Duodenal mucosa (tissue), 2 donors: Measurements from ENCODE around the gene MAD2L1BP.
"Not testable (repeated sequence)": the region's sequence is repeated elsewhere in the genome, so short reads cannot be mapped to it uniquely, and the experiment has no call there.

Experiments
- H3K27ac ChIP-seq: one replicate; pipeline ENCODE4 v1.7.0; 2013; ENCODE audit warnings: low read depth, low read length
- H3K27me3 ChIP-seq, 2 donors: one replicate each; pipeline ENCODE4 v1.7.0; 2013; ENCODE audit warnings: low read length in 2 of 2, control low read depth in 1 of 2; ENCODE audit not compliant: insufficient read depth in 2 of 2, control insufficient read depth in 1 of 2
- H3K36me3 ChIP-seq, 2 donors: one replicate each; pipeline ENCODE4 v1.7.0; 2013; ENCODE audit warnings: low read length in 2 of 2, control low read depth in 1 of 2; ENCODE audit not compliant: insufficient read depth in 2 of 2, control insufficient read depth in 1 of 2
- H3K4me1 ChIP-seq, 2 donors: one replicate each; pipeline ENCODE4 v1.7.0; 2013; ENCODE audit warnings: low read length in 2 of 2, control low read depth in 1 of 2; ENCODE audit not compliant: insufficient read depth in 2 of 2, control insufficient read depth in 1 of 2
- H3K4me3 ChIP-seq, 2 donors: one replicate each; pipeline ENCODE4 v1.7.0; 2013; ENCODE audit warnings: low read length in 2 of 2, low read depth in 1 of 2
- H3K9ac ChIP-seq, 2 donors: one replicate each; pipeline ENCODE4 v1.7.0; 2013; ENCODE audit warnings: low read length in 2 of 2, low read depth in 1 of 2
- H3K9me3 ChIP-seq, 2 donors: one replicate each; pipeline ENCODE4 v1.7.0; 2013; ENCODE audit warnings: low read length in 2 of 2, control low read depth in 1 of 2; ENCODE audit not compliant: control insufficient read depth in 1 of 2

MAD2L1BP gene

GRCh38 chr6:43625393-43625992, 10.1 kb upstream of the MAD2L1BP start:
- peaks cover 52 to 59% of the 10 kb centered on the region in 2 donors for H3K36me3 ChIP-seq
- no peak overlapping the region for H3K4me3 ChIP-seq
- no peak overlapping the region for H3K9ac ChIP-seq
- H3K27me3 ChIP-seq, result no peaks in the 10 kb centered on the region
- H3K27ac ChIP-seq, result no peak overlapping the region
- peaks cover 14 to 27% of the 10 kb centered on the region in 2 donors for H3K4me1 ChIP-seq
- no peaks in the 10 kb centered on the region for H3K9me3 ChIP-seq

- Histone ChIP-seq H3K4me1 (peaks cover 14 to 27% of the 10 kb centered on the region in 2 donors), H3K36me3 (peaks cover 35 to 42% of the 10 kb centered on the region in 2 donors), H3K4me3 (peak overlapping the region in 1 of 2 donors; percentile 10), H3K9ac (peak overlapping the region; percentile 31 to 38), H3K27me3 (no peaks in the 10 kb centered on the region), H3K27ac (no peak overlapping the region), H3K9me3 (no peaks in the 10 kb centered on the region)
Measured at GRCh38 chr6:43627008-43627825, 8.4 kb upstream of the MAD2L1BP start.

GRCh38 chr6:43628393-43629103, 7.1 kb upstream of the MAD2L1BP start:
- Histone ChIP-seq H3K9ac (peak overlapping the region; percentile 87 to 94), H3K27ac (peak overlapping the region; percentile 83), H3K36me3 (peaks cover 27 to 29% of the 10 kb centered on the region in 2 donors), H3K4me1 (peaks cover 14 to 27% of the 10 kb centered on the region in 2 donors), H3K4me3 (peak overlapping the region; percentile 90 to 93), H3K27me3 (no peaks in the 10 kb centered on the region), H3K9me3 (no peaks in the 10 kb centered on the region)

GRCh38 chr6:43629104-43629504, 6.5 kb upstream of the MAD2L1BP start, which contains the start of gene GTPBP2:
Gene GTPBP2, minus strand, starts transcription at chr6:43629264. Its CDS starts 102 bp downstream, at chr6:43629162.
- no peaks in the 10 kb centered on the region for H3K9me3 ChIP-seq
- H3K9ac ChIP-seq, result peak within 1 kb of the TSS; percentile 94 to 95
- peak within 1 kb of the TSS; percentile 91 to 99 for H3K4me3 ChIP-seq
- no peaks in the 10 kb centered on the region for H3K27me3 ChIP-seq
- peaks cover 21 to 24% of the 10 kb centered on the region in 2 donors for H3K36me3 ChIP-seq
- peaks cover 14 to 27% of the 10 kb centered on the region in 2 donors for H3K4me1 ChIP-seq
- peak within 1 kb of the TSS; percentile 98 for H3K27ac ChIP-seq

GRCh38 chr6:43629505-43630300, 5.9 kb upstream of the MAD2L1BP start:
- H3K9me3 ChIP-seq, result no peaks in the 10 kb centered on the region
- H3K27ac ChIP-seq, result peak overlapping the region; percentile 98
- H3K36me3 ChIP-seq, result peaks cover 15 to 18% of the 10 kb centered on the region in 2 donors
- peaks cover 14 to 29% of the 10 kb centered on the region in 2 donors for H3K4me1 ChIP-seq
- peak overlapping the region; percentile 94 to 95 for H3K9ac ChIP-seq
- peak overlapping the region; percentile 91 to 99 for H3K4me3 ChIP-seq
- no peaks in the 10 kb centered on the region for H3K27me3 ChIP-seq

- H3K4me1 ChIP-seq, result peaks cover 20 to 37% of the 10 kb centered on the region in 2 donors
- peaks cover 1 to 4% of the 10 kb centered on the region in 2 donors for H3K36me3 ChIP-seq
- no peak overlapping the region for H3K4me3 ChIP-seq
- no peak overlapping the region for H3K9ac ChIP-seq
- no peaks in the 10 kb centered on the region for H3K9me3 ChIP-seq
- no peaks in the 10 kb centered on the region for H3K27me3 ChIP-seq
- no peak overlapping the region for H3K27ac ChIP-seq
Measured at GRCh38 chr6:43630980-43631619, 4.5 kb upstream of the MAD2L1BP start.

GRCh38 chr6:43633002-43633401, 2.6 kb upstream of the MAD2L1BP start:
- peaks cover 12 to 40% of the 10 kb centered on the region in 2 donors for H3K4me1 ChIP-seq

GRCh38 chr6:43634702-43635303, 837 bp upstream of the MAD2L1BP start:
- Histone ChIP-seq H3K4me3 (peak overlapping the region in 1 of 2 donors; percentile 93), H3K27me3 (no peaks in the 10 kb centered on the region), H3K9ac (peak overlapping the region in 1 of 2 donors; percentile 94), H3K4me1 (peaks cover 14 to 36% of the 10 kb centered on the region in 2 donors), H3K9me3 (no peaks in the 10 kb centered on the region), H3K27ac (no peak overlapping the region), H3K36me3 (peaks cover 3 to 5% of the 10 kb centered on the region in 2 donors)

More at GRCh38 chr6:43633002-43633401, 2.6 kb upstream of the MAD2L1BP start:
- H3K9me3 ChIP-seq, H3K9ac ChIP-seq, H3K4me3 ChIP-seq, H3K36me3 ChIP-seq, H3K27me3 ChIP-seq, H3K27ac ChIP-seq: not testable (repeated sequence)

GRCh38 chr6:43636308-43636659, 644 bp downstream of the MAD2L1BP start:
- H3K27ac ChIP-seq, result peak overlapping the region; percentile 66
- peaks cover 11 to 18% of the 10 kb centered on the region in 2 donors for H3K36me3 ChIP-seq
- H3K9ac ChIP-seq, result peak overlapping the region; percentile 94 to 97
- H3K4me1 ChIP-seq, result peaks cover 22 to 32% of the 10 kb centered on the region in 2 donors
- no peaks in the 10 kb centered on the region for H3K27me3 ChIP-seq
- no peaks in the 10 kb centered on the region for H3K9me3 ChIP-seq
- H3K4me3 ChIP-seq, result peak overlapping the region; percentile 93 to 100
